ENCODE measurements around the gene RNF220.

RNF220 gene

DNA sequence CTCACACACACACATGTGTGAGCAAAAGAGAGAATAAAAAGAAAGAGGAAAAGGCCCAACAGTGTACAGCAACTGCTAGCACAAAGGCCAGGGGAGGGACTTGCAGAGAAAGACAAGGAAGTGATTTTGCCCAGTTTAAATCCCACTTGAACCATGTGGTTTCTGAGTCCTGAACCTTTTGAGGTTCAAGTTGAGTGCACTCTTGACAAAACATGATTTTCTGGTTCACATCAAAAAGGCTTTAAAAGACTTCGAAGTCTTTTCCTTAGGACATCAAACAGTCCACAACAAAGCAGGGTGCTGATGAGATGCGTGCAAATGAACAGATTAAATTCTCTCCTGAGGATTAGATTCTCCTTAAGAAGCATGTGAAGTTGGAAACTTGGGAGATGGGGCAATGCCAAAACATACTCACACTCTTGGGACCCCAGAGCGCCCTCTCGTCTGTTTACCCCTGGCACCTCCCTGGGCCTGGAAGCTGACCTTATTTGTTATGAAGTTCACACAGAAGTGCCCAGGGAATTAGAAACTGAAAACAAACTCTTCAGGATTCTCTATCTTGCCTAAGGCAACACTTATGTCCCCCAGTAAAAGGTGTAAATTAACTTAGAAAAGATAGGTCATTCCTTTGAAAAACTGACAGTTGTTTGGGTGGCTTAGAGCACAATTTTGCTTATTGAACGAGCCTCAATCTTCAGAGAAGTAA lies 31.5 kb downstream of the RNF220 start:
- no peak for DNase-seq

DNA sequence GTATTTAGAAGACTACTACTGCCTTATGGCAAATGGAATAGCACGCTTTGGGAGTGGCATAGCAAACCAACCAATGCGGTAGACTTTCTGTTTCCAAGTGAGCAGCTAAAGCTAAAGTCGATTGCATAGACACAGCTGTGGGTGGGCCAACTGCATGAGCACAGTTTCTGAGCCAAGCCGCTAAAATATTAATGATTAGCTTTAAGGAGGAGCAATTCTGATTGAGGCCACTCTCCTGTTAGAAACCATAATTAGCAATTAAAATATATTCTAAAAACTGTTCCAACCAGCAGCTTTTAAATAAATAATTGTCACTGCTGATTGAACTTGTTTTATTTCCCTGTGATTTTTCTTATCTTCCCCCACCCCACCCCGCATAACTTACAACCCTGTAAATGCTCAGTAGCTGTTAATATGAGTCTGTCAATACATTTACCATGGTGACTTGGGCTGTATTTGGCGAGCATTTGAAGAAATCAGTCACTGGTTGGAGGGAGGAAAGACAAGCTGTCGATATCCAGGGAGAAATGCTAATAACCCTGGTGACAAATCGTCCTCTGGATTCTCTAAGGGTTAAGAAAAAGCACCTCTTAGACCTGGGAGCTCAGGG lies 32.2 kb downstream of the RNF220 start:
- no peak for DNase-seq

DNA sequence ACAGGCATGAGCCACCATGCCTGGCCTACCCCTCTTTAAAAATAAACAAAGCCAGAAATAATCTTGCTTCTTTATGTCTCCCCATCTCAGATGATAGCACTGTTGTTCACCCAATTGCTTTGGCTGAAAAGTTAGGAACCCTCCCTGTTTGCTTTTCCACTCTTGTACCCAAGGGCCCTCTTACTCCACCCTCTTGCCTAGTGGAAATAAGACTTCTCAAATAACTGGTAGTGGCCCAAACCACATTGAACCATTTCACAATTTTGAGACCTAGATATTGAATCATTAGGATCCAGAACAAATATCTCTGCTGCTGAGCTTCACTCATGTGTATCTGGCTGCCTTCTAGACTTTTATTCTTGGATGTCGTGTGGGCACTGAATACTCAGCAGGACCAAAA lies 37.7 kb downstream of the RNF220 start:
- DNase-seq = no peak

DNA sequence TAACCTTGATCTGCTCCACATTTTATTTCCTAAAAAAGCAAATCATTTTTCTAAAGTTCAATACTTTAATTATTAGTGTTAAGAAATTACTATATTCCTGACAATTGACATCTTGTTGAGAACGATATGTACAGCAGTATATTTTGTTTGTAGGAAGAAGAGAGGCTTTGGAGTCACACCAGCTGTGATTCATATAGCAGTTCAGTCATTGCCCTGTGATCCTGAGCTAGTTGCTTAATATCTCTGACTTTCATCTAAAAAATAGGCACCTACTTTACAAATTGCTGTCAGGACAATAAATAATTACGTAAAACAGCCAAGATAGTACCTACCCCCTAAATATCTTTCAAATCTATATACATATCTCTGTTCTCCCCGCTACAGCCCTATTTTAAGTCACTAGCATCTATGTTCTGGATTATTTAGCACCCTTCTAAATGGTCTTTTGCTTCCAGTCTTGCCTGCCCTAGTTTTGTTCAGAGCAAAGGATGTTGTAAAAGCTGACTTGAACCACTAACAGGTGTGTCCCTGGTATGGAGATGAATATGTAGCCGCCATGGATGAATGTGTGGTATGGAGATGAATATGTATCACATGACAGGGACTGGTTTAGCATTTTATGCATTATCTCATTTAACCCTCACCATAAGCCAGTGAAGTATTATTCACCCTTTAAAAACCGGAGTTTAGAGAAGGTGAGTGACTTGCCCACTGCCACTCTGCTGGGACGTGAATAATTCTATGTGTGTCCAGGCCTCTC lies 42.2 kb downstream of the RNF220 start:
- no peak for DNase-seq

DNA sequence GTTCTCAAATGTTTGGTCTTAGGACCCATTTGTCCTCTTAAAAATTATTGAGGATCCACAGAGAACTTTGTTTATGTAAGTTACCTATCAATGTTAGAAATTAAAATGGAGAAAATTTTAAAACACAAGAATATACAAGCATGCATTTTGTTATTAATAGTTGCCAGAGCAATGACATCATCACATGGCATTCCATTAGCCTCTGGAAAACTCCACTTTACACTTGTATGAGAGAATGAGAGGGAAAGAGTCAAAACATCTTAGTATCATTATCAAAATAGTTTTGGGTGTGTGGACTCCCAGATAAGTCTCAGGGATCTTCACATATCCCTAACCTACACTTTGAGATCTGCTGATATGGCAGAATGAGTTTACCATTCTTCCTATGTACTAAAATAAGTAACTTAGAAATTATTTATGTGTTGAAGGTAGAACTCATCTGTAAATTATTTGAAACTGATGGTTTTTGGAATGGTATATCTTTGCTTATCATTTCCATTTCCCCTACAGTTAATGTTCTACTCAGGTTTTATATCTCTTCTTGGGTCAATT lies 48.8 kb downstream of the RNF220 start:
- DNase-seq = no peak

DNA sequence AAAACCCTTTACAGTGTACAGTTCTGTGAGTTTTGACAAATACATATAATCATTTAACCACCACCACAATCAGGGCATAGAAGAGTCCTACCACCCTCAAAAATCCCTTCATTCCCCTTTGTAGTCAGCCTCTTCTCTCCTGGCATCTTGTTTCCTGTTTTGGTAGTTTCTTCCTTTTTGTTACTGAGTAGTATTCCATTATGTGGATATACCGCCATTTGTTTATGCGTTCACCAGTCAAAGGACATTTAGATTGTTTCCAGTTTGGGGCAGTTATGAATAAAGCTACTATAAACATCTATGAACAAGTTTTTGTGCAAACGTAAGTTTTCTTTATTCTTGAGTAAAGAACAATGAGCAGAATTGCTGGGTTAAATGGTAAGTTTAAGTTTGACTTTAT lies 49.6 kb downstream of the RNF220 start:
- no peak for DNase-seq

DNA sequence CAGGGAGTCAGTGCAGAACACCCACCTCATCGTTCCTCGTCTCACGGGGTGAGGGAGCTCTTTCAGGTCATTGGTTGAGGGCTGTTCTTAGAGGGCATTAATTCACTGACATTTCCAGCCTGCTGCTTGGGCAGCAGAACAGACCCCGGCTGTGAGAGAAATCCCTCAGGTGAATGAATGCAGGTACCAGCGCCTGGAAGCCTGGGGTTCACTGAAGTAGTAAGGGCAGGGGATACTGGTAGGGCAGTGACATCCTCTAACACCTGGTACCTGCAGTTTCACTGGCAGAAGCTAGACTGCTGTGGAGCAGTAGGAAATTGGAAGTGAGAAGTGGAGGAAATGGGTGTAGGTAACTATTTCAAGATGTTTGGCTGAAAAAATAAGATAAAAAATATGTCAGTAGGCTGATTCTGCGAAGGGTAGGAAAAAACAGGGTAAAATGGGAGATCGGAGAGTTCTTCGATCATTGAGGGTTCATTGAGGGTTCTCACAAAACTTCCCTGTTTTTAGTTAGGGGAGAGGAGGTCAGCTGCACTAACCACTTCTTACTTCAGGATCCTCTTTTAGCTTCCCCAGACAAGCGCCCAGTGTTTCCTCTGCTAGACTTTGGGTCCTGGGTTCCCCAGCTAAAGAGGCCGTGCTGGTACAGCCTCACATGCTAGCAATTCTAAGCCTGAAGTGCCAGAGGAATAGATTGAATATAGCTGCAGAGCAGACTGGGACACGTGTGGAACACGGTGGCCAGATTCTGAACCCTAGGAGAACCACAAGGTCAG lies 55.2 kb downstream of the RNF220 start:
- DNase-seq = no peak

DNA sequence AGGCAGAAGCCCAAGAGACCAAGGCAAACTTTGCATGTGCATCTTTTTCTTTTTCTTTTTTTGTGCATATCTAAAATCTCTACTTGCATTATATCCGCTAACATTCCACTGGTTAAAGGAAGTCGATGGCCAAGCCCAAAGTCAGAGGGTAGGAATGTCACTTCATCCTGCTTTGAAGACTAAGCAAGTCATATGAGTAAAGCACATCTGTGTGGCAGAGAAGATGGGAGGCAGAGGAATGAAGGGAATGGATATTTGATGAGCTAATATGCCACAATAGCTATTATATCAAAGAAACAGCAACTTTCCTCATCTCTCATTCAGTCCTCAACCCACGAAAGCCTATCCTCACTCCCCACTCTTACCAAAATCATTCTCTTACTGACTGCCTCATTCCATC lies 59.3 kb downstream of the RNF220 start:
- no peak for DNase-seq

DNA sequence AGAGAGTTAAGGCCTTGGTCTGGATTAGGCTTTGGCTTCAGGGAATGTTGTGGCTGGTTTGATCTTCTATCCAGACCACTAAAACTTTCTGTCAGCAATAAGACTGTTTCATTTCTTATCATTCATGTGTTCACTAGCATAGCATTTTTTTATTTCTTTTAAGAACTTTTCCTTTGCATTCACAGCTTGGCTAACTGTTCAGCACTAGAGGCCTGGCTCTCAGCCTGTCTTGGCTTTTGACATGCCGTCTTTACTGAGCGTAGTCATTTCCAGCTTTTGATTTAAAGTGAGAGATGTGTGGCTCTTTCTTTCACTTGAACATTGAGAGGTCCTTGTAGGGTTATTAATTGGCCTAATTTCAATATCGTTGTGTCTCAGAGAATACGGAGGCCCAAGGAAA lies 62.5 kb downstream of the RNF220 start:
- DNase-seq = no peak

DNA sequence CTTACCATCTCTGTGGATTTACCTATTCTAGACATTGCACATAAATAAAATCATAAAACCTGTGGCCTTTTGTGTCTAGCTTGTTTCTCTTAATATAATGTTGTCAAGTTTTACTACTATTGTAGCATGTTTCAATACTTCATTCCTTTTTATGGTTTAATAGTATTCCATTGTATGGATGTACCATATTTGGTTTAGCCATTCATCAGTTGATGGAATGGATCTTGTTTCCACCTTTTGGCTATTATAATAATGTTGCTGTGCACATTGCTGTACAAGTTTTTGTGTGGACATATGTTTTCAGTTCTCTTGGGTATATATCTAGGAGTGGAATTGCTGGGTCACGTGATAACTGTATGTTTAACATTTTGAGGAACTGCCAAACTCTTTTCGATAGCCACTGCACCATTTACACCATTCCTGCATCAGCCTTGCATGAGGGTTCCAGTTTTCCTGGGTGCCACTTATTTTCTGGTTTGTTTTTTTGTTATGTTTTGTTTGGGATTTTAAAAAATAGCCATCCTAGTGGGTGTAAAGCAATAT lies 66.9 kb downstream of the RNF220 start:
- DNase-seq = no peak

DNA sequence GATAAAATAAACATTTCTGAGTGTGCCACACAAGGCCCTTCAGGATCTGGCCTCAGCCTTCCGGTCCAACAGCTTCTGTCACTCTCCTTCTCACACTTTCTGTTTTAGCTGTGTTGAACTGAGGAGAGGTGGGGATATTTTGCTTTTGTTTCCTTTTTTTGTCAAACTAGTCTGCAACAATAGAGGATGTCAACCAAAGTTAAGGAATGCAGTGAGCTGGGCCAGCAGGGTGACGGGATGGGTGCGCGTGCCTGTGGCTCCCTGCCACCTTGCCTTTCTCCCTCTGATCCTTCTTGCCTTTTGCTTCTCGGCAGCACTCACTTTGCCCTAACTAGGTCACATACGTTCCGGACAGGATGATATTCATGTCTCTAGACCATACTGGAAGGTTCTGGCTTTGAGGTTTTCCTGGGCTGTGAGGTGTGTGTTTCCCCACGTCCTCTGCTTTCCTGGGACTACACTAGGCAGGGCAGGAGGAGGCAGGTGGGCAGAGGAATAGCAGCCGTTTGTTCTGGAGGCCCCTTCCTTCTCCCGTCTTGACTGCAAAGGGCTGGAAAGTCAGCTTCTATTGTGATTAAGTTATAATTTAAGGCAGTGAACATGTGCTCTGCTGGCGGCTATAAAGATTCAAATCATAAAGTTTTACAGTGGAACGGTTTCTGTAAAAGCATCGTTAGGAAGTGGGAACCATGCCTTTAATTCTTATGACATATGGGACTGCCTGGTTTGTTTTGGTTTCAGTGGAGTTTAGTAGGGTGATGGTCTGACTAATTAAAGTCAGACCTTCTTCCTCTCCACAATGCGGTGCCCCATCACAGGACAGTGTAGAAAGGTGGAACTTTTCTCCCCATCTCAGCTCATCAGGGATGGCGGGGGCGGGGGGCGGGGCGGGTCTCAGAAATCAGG lies 67.8 kb downstream of the RNF220 start:
- DNase-seq = no peak

DNA sequence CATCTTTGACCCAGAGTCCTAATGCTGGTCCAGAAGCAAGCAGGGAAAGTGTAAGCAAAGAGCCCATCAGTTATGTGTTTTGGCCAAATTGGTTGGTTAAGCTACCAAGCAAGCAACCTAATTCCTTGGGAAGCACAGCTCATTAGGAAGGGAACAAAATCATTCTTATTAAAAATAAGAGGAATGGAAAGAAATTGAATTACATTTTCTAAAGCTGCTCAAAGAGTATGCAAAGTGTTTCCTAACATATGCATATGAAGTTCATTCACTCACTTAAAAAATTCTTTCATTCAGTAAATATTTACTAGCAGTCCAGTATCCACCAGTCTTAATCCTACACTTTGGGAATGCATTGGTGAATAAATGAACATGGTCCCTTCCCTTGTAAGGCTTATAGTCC lies 71.8 kb downstream of the RNF220 start:
- DNase-seq = no peak

DNA sequence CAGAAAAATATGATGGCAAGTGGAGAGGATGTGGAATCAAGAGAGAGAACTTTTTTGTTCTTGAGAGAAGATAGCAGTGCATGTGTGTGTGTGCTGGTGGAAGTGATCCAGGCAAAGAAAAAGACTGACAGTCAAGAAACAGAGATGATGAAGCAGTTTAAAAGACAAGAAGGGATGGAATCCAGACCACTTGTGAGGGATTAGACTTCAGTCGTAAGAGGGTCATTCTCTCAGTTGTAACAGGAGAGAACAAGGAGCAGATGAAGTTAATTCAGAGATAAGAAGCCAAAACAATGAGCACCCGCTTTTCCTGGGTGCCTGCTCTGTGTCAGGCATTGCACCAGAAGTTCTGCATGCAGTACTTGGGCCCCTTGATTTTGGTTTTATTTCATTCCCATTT lies 76.6 kb downstream of the RNF220 start:
- DNase-seq = no peak

DNA sequence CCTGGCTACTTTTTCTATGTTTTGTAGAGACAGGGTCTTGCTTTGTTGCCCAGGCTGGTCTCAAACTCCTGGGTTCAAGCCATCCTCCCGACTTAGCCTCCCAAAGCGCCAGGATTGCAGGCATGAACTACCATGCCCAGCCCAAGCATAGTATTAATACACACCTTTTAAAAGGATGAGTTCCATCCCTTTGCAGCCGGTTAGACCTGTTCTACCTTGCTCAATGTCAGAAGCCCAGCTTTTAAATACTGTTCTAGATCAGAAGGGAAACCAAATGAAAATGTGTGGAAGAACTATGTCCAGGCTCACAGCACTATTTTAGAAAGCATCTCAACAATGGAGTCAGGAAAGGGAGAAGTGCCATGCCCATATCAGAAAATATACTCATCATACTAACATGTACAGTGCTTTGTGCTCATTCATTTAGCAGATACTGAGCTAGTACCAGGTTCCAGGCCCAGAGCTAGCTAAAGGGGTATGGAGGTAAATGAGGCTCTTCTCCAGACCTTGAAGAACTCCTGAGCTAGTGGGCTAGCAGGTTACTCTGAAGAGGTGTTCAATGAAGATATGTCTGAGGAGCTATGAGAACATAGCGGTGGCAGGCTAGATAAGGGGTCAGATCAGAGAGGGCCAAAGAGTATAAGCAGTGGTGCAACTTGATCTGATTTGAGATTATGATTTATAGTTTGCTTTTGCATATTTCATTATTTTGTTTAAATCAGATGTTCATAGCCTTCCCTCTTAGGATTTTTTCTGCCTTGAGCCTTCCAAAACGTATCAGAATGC lies 78.2 kb downstream of the RNF220 start:
- no peak for DNase-seq

DNA sequence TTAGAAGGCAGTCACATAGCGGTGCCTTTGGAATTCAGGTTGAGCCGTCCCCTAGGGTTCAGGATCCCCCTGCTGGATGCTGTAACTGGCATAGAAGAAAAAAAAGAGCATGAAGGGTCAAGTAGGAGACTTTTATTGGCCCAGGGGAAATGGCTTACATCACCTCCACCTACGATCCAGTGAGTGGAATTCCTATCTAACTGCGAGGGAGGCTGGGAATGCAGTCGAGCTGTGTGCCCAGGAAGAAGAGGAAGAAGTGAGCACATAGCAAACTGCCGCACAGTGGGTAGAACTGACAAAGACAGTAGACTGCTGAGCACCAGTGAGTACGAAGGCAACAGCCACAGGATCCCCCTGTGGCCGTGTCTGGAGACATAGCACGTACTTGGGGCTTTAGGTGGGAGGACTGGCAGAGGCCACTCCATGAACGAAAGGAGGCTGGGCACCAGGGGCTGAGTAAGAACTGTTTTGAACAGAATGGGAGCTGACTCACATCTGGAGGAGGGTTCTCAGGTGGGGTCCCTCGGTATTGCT lies 79.2 kb downstream of the RNF220 start:
- DNase-seq = peak; percentile 4

DNA sequence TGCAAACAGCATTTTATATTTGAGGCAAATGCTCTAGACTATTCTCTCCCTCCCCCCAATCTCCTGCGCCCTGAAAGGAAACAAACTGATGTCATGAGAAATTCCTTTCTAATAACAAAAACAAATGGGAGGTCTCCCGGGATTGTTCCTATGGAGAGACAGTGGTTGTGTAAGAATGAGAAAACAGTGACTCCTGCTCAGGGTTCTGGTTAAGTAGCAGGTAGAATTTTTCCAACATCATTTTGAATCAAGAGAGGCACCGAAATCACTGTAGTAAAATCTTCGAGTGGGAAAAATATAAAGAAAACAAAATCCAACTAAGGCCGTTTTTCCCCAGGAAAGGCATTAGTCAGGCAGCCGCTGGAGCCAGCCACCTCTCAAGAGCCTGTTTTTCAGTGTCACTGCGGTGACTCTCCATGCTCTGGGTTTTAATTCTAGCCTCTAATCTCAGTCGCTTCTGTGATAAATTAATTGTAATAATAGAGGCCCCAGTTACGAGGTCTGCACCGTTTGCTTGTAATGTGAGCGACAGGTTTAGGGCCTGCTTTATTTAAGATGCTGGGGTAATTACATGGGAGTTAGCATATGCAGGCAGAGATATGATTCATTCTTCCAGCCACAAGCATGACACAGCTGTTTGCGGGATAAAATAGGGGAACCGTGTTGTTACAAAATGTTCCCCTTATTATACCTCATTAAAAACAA lies 80.3 kb downstream of the RNF220 start:
- DNase-seq = no peak

DNA sequence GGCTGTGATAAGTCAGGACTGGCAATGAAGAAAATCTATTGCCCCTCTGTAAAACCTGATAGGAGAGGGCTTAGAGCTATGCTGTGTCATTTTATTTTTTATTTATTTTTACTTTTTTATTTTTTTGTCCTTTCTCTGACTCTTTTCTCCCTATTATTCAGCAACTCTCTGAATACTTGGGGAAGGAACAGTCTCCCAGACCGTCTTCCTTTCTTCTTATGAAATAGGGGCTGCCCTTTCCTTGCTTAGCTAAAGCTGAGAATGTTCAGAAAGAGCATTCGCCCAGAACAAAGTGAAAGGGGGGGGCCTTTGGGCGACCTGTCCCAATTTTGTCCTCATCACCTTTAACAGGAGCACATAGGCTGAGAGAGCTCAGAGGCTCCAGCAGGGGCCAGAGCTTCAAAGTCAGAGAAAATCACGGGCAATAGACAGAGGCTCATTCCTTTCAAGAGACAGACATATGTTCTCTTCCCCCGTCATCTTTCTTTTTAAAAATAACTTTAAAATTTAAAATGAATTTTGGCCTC lies 80.9 kb downstream of the RNF220 start:
- DNase-seq = no peak

DNA sequence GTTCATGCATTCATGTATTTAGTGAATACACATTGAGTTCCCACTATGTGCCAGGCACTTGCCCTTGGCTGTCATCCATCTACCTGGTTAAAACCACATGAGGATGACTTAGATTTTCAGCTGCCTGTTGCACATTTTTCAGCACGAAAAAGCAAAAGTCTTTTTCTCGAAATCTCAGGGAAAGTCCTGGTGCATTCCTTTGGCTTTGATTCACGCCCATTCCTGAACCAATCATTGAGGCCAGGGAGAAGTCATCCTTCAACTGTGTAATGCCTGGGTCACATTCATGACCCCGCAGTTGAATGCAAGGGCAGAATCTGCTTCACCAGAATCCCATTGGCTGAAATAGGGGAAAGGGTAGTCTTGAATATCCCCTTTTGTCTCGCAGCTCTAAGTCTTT lies 84.4 kb downstream of the RNF220 start:
- DNase-seq = no peak

DNA sequence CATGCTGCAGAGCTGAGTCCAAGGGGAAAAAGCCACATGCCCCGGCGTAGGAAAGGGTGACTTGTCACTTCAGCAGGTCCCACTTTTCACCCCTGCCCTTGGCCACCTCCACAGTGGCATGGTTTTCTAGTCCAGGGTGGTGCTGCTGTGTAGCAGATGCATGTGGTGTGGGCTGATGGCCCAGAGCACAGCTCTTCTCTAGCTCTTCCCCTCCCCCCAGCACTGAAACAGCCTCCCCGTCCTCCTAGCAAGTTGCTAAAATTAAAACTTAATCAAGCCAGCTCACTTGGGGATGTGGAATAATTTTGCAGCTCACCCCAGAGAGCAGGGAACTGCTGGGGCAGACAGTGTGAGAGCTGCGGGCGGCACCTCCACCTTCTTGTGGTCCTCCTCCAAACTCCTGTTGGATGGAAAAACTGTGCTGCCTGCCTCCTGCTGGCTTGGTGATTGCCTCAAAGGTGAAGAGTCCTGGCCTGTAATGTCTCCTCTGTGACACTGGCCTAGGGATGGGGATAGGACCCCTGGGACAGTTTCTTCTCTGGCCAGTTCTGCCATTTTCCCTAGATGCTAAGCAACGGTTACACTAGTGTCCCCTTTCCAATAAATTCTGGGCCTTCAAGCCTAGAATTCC lies 91.6 kb downstream of the RNF220 start:
- DNase-seq = no peak
